ENCODE results near the gene NRXN3. TPM values are rescaled to one million over a fixed set of nuclear protein-coding genes. Genes with fewer than 3 reads are reported as not detected.

Gene NRXN3
- total RNA-seq, 1 experiment from 2014 or later: not detected

DNA sequence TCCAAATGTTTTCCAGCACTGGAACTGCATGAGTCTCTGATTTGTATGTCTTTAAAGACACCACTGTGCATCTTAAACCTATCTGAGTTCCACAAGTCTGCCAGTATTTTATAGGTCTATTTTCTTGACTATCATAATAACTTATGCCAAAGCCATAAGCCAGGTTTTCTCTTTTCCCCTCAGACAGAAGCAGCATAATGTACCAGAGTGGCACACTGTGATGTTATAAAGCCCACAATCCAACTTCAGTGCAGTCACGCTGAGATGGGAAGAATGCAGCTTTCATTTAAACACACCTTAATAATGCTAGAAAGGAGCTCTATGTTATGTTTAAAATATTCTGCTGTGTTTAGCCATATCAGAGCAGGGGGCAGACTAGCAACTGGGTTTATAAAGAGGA lies 1117.8 kb downstream of the NRXN3 start:
- H3K4me1 ChIP-seq (ENCODE audit: control insufficient read depth in 1 of 2, insufficient read depth in 2 of 2, low read length in 2 of 2): no peaks in the 10 kb centered on the region
- no peak for DNase-seq (ENCODE audit: low read depth, low spot score)
- H3K9me2 ChIP-seq (ENCODE audit: insufficient read depth): no peaks in the 10 kb centered on the region
- H3K9me3 ChIP-seq (ENCODE audit: control insufficient read depth in 1 of 2, insufficient read depth in 1 of 2, low read depth in 1 of 2, low read length in 2 of 2): peaks cover 0 to 20% of the 10 kb centered on the region in 2 experiments; a peak in 2 of 4 replicates
- RAD21 ChIA-PET (ENCODE audit: low non-redundant PET in 1 of 2, low total read pairs in 2 of 2, uncharacterized antibody in 2 of 2, unreplicated experiment in 2 of 2): no interaction called here
- no peaks in the 10 kb centered on the region for H3K27me3 ChIP-seq (ENCODE audit: insufficient read depth, low read length)
- intact Hi-C loops (cut with micrococcal nuclease): no loop called here
- POLR2A ChIA-PET: no interaction called here
- H4K20me1 ChIP-seq (ENCODE audit: insufficient read depth): no peaks in the 10 kb centered on the region
- H3K36me3 ChIP-seq (ENCODE audit: control insufficient read depth in 1 of 2, insufficient read depth in 2 of 2, low read length in 2 of 2): no peaks in the 10 kb centered on the region
- H3K4me3 ChIP-seq (replicated peaks in 1 of 2; ENCODE audit: low read depth in 1 of 2, low read length in 2 of 2): no peak overlapping the region
- no peaks in the 10 kb centered on the region for H3K79me2 ChIP-seq (ENCODE audit: insufficient read depth, low read length)
- BruUV-seq (replicated peaks): no TSS peak
- no peak overlapping the region for H3K9ac ChIP-seq (ENCODE audit: low read length)
- no peak overlapping the region for H3K27ac ChIP-seq (ENCODE audit: low read depth, low read length)
- TF ChIP-seq EZH2phosphoT487 (IDR thresholded peaks at IDR 0.05; ENCODE audit: borderline replicate concordance) (no peak), ZFX (IDR thresholded peaks at IDR 0.05) (no peak), RAD21 (IDR thresholded peaks at IDR 0.05; ENCODE audit: low read depth) (no peak), CBX3 (IDR thresholded peaks at IDR 0.05; ENCODE audit: low read depth) (no peak), JUND (IDR thresholded peaks at IDR 0.05) (no peak), YY1 (IDR thresholded peaks at IDR 0.05; ENCODE audit: extremely low read depth, insufficient replicate concordance, low read depth, low read length) (no peak), EZH2 (IDR thresholded peaks at IDR 0.05) (no peak), SRF (IDR thresholded peaks at IDR 0.05; ENCODE audit: low read depth) (no peak), ZNF274 (IDR thresholded peaks at IDR 0.05; ENCODE audit: low read depth, low read length) (no peak), POLR2AphosphoS5 (IDR thresholded peaks at IDR 0.05; ENCODE audit: low read depth, low read length) (no peak), CEBPB (IDR thresholded peaks at IDR 0.05; ENCODE audit: low read depth) (no peak), ELF1 (IDR thresholded peaks at IDR 0.05; ENCODE audit: borderline replicate concordance, low read depth) (no peak), TCF7L2 (IDR thresholded peaks at IDR 0.05; ENCODE audit: borderline replicate concordance, extremely low read depth, insufficient read depth, insufficient read length) (no peak), SIN3A (IDR thresholded peaks at IDR 0.05; ENCODE audit: low read depth) (no peak), EGR1 (IDR thresholded peaks at IDR 0.05; ENCODE audit: low read depth) (no peak)
- TF ChIP-seq, protein P1, sequence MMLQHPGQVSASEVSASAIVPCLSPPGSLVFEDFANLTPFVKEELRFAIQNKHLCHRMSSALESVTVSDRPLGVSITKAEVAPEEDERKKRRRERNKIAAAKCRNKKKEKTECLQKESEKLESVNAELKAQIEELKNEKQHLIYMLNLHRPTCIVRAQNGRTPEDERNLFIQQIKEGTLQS (IDR thresholded peaks at IDR 0.05): no peak
- TF ChIP-seq, protein P2, sequence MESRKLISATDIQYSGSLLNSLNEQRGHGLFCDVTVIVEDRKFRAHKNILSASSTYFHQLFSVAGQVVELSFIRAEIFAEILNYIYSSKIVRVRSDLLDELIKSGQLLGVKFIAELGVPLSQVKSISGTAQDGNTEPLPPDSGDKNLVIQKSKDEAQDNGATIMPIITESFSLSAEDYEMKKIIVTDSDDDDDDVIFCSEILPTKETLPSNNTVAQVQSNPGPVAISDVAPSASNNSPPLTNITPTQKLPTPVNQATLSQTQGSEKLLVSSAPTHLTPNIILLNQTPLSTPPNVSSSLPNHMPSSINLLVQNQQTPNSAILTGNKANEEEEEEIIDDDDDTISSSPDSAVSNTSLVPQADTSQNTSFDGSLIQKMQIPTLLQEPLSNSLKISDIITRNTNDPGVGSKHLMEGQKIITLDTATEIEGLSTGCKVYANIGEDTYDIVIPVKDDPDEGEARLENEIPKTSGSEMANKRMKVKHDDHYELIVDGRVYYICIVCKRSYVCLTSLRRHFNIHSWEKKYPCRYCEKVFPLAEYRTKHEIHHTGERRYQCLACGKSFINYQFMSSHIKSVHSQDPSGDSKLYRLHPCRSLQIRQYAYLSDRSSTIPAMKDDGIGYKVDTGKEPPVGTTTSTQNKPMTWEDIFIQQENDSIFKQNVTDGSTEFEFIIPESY (IDR thresholded peaks at IDR 0.05; ENCODE audit: extremely low read depth, insufficient replicate concordance, low read length): no peak
- TF ChIP-seq, protein P3, sequence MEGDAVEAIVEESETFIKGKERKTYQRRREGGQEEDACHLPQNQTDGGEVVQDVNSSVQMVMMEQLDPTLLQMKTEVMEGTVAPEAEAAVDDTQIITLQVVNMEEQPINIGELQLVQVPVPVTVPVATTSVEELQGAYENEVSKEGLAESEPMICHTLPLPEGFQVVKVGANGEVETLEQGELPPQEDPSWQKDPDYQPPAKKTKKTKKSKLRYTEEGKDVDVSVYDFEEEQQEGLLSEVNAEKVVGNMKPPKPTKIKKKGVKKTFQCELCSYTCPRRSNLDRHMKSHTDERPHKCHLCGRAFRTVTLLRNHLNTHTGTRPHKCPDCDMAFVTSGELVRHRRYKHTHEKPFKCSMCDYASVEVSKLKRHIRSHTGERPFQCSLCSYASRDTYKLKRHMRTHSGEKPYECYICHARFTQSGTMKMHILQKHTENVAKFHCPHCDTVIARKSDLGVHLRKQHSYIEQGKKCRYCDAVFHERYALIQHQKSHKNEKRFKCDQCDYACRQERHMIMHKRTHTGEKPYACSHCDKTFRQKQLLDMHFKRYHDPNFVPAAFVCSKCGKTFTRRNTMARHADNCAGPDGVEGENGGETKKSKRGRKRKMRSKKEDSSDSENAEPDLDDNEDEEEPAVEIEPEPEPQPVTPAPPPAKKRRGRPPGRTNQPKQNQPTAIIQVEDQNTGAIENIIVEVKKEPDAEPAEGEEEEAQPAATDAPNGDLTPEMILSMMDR (IDR thresholded peaks at IDR 0.05 in 2 of 3, conservative IDR thresholded peaks at IDR 0.05 in 1 of 3; ENCODE audit: borderline replicate concordance in 1 of 3, insufficient read depth in 1 of 3, low read depth in 2 of 3, low read length in 2 of 3): no peak
- TF ChIP-seq, protein P4, sequence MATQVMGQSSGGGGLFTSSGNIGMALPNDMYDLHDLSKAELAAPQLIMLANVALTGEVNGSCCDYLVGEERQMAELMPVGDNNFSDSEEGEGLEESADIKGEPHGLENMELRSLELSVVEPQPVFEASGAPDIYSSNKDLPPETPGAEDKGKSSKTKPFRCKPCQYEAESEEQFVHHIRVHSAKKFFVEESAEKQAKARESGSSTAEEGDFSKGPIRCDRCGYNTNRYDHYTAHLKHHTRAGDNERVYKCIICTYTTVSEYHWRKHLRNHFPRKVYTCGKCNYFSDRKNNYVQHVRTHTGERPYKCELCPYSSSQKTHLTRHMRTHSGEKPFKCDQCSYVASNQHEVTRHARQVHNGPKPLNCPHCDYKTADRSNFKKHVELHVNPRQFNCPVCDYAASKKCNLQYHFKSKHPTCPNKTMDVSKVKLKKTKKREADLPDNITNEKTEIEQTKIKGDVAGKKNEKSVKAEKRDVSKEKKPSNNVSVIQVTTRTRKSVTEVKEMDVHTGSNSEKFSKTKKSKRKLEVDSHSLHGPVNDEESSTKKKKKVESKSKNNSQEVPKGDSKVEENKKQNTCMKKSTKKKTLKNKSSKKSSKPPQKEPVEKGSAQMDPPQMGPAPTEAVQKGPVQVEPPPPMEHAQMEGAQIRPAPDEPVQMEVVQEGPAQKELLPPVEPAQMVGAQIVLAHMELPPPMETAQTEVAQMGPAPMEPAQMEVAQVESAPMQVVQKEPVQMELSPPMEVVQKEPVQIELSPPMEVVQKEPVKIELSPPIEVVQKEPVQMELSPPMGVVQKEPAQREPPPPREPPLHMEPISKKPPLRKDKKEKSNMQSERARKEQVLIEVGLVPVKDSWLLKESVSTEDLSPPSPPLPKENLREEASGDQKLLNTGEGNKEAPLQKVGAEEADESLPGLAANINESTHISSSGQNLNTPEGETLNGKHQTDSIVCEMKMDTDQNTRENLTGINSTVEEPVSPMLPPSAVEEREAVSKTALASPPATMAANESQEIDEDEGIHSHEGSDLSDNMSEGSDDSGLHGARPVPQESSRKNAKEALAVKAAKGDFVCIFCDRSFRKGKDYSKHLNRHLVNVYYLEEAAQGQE (IDR thresholded peaks at IDR 0.05; ENCODE audit: low read depth): no peak
- TF ChIP-seq, protein P5, sequence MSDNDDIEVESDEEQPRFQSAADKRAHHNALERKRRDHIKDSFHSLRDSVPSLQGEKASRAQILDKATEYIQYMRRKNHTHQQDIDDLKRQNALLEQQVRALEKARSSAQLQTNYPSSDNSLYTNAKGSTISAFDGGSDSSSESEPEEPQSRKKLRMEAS (IDR thresholded peaks at IDR 0.05): no peak
- no peak for ATAC-seq
- CTCF ChIA-PET: no interaction called here
- H2AFZ ChIP-seq (ENCODE audit: low read depth, low read length, poor library complexity, severe bottlenecking): no peak overlapping the region
- H3K4me2 ChIP-seq (ENCODE audit: low read length): no peak overlapping the region

Measured in HCT116 (cell line).